GM19240 (cell line): ENCODE results near the gene GOLGA6L7.
"Not testable (repeated sequence)": the region's sequence is repeated elsewhere in the genome, so short reads cannot be mapped to it uniquely, and the experiment has no call there.

Experiments
- DNase-seq: peaks from one replicate; pipeline ENCODE4 v3.0.0; 2011; ENCODE audit warnings: low spot score; ENCODE audit not compliant: insufficient read length

The GOLGA6L7 gene, protein sequence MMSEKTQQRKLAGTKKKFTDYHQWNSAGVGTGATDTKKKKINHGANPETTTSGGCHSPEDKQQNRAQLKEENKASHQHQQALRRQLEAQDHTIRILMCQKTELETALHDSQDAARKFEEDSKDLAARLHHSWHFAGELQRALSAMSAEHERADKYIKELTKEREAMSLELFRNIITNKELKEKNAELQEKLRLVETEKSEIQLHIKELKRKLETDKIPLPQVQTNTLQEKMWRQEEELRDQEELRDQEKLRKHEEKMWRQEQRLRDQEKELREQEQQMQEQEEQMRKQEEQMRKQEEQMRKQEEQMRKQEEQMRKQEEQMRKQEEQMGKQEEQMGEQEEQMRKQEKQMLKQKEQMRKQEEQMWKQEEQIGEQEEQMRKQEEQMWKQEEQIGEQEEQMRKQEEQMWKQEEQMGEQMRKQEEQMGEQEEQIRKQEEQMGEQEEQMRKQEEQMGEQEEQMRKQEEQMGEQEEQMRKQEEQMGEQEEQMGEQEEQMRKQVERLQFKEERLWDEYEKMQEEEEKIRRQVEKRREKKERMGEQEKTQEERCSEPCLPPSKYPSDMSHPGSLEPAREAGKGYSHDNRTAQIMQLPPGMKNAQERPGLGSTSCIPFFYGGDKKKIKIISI

DNA sequence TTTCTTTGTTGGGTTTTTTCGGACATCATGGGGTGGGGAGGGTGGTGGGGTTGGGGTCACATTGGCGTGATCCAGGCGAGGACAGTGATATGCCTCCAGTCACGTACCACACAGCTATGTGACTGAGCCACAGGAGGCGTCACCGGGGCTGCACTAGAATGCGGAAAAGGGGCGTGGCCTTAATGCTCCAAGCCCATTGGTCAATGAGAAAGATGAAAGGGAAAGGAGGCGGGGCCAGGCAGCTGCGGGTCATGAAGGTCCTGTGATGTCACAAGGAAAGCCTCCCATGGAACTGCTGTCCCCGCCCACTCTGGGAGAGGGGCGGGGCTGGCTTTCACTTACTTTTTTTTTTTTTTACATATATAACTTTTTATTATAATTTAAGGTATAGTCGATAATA is at the start of gene GOLGA6L7:
TSS of gene GOLGA6L7 (minus strand) at position 124 of the 400 bp plus-strand sequence. CDS start at position 29, 95 bp downstream.
- not testable (repeated sequence) for DNase-seq

DNA sequence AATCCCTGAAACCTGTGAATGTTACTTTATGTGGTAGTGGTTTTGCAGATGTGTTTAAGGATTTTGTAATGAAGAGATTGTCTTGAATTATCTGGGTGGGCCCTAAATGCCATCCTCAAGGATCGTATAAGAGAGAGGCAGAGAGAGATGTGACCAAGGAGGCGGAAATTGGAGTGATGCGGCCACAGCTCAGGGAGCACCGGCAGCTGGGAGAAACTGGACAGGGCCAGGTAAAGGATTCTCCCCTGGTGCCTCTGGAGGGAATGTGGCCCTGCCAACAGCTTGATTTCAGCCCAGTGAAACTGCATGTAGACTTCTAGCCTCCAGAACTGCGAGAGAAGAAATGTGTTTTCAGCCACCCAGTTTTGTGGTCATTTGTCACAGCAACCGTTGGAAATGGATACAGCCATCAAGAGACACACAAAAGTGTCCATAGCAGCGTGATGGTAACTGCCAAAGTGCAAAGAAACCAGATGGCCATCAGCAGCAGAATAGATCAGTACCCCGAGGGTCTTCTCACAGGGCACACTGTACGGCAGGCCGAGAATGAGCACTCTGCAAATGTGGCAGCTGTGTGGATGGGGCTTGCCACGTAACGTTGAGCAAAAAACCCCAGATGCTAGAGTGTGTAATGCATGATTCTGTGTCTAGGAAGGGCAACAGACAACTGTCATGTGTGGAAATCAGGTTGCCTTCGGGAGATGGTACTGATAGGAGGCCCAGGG is 49.6 kb upstream of the GOLGA6L7 start:
- no peak for DNase-seq

DNA sequence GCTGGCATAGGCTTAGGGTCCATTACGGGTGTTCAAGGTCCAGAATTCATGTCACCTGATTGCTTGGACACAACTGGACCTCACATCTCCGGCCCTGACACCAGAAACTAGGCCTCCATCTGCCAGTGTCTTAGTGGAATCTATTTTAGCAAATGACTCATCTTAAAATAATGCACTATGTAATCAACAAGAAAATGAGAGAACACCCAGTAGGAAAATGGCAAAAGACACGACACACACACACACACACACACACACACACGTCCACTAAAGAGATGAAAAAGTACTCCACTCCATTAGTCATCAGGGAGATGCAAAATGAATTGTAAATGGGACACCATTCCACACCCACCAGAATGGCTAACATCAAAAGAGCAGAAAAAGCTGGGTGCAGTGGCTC is 48.5 kb upstream of the GOLGA6L7 start:
- no peak for DNase-seq

DNA sequence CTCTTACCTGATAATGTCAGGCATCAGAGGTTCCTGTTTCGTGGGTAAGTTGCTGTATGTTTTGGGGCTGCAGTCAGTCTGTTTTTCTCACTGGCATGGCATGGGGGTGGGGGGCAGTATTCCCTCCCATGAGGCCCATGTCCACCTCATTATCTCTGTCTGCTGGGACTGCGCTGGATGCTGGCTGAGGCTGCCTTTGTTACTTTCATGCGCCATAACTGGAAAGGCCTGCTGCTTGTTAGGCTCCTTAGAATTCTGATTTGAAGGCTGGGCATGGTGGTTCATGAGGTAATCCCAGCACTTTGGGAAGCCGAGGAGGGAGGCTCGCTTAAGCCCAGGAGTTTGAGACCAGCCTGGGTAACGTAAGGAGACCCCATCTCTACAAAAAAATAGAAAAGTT is 47.1 kb upstream of the GOLGA6L7 start:
- DNase-seq, result no peak

DNA sequence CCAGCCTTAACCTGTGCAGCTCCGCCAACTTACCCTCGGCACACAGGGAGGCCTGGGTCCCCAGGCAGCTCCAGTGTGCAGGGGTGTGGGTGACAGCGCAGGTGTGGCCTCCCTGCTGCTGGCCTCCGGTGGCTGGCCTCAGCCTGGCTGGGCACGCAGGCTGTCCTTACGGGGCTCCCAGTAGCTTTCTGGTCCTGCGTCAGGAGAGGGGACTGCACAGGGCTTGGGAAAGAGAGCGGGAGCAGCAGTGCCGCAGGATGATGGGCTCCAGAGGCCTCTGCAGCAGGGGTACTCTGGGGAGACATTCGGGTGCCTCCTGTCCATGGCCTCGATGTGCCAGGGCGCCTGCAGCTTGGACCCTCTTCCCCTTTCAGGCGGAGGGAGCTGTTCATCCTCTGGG is 46.7 kb upstream of the GOLGA6L7 start:
- DNase-seq, result no peak

DNA sequence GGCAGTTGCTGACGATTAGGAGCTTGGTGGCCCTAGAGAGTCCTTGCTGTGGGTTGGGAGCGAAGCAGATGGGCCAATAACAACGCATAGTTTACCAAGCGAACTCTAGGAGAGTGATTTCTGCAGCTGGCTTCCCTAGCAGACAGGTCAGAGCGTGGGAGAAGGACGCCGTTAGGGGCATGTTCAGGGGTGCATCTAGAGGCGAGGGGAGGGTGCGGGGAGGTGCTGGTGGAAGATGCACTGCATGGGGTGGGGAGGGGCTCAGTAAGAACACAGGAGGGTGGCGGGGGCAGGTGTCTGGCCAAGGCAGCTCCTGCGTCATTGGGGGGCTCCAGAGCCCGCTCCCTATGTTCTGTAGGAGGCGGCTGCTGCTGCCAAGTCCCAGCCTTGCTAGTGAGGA is 46.2 kb upstream of the GOLGA6L7 start:
- no peak for DNase-seq

DNA sequence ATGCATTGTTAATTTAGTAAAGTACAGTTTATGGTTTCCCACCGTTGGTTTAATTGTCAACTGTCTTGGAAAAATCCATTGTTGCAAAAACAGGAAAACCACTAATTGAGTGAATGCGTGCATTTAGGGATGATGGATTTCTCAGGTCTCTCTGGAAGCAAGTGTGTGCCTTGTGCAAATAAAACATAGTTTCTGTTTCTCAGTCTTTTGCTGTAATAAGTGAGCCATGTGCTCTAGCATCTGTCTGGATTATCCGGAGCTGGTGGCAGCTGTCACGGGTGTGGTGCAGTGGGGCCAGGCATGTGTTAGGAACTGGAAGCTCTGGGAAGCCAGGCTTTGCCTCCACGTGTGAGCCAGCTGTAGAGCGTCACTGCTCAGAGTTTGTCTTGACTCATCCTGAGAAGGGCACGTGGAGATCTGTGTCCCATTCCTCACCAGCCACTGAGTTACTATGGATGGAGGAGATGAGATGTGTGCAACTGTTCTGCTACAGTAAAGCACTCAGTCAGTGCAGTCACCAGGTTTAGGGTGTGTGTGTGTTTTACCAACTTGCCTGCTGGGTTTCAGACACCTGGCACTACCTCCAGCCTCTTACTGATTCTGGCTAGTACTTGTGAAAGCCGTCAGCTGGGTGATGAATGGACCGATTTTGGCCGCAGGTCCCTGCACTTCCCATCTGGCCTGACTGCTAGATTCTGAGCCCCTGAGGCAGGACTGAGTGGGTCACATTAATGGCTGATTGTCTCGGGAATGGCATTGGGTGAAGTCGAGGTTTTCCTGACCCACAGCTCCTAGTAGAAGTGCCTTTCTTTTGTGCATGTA is 44.6 kb upstream of the GOLGA6L7 start:
- no peak for DNase-seq

DNA sequence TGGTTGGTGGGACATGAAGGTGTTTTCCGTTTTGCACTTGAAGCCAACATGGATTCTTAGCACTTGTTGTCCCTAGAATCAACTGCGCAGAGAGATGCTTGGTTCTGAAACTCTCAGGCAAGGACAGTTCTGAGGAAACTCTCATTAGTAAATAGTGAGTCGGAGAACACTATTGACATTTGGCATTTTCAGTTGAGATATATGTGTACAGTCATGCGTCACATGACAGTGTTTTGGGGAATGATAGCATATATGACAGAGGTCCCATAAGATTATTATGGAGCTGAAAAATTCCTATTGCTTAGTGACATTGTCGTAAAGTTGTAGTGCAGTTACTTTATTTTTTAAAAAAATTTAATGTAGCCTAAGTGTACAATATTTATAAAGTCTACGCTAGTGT is 43.1 kb upstream of the GOLGA6L7 start:
- DNase-seq, result no peak

DNA sequence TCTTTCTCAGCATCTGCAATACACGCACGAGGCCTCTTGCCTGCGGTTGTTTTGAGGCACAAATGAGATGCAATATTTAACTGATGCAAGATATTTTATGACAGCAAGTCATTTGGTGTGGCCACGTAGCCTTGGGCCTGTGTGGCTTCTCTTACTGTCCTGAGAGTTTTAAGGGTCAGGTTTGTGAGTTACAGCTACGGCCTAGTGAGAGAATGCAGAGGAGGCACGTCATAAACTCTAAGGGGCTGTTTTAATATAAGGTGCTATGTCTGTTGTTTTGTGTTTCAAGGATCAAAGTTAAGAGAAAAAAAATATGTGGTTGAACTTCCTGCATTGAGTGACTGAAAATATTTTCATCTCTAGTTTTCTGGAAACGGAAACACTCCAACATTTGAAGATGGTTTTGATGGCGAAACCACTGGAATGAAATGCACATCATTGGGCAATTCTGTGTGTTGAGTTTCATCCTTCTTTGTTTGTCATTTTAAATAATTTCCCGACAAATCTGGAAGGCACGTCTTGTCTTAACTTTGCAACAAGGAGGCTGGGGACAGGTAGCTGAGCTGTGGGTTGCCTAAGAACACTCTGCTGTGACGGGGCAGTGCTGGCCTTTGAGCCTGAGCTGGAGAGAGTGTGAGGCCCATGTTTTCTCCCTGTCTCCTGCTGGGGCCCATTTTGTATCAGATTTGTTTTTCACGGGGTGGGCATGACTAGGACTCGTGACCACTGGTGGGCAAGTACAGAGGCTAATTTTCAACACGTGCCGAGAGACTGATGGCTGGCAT is 42.5 kb upstream of the GOLGA6L7 start:
- no peak for DNase-seq

DNA sequence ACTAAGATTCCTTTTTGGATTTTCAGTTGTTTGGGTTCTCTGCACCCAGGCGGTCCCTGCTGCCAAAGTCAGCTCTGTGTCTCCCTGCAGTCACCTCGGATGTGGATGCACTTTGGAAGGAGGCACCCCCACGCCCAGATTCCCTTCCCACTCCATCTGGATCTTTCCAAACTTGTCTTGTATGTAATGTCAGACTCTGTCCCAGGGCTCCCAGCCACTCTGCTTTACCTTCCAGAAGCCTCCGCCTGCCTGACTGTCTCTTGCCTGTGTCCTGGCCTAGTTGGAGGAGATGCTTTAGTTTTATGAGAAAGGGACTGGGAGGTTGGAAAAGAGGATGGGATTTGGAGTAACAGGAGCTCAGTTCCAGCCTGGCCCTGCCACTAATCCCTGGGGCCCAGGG is 41.8 kb upstream of the GOLGA6L7 start:
- not testable (repeated sequence) for DNase-seq

DNA sequence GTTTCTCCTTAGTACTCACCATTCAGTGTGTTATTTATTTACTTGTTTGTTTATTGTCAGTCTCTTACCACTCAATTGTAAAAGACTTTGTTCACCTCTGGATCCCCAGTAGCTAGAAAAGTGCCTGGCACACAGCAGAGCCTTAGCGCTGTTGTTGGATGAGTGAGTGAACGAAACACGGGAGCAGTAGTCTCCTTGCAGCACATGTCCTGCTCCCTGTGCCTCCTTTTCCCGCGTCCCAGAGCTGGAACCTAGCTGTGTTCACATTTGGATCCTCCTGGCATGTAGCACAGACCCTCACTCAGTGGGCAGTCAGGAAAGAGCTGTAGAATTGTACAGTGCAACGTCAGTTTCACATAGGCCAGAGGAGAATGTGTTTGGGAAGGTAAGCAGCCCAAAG is 41.4 kb upstream of the GOLGA6L7 start:
- not testable (repeated sequence) for DNase-seq

DNA sequence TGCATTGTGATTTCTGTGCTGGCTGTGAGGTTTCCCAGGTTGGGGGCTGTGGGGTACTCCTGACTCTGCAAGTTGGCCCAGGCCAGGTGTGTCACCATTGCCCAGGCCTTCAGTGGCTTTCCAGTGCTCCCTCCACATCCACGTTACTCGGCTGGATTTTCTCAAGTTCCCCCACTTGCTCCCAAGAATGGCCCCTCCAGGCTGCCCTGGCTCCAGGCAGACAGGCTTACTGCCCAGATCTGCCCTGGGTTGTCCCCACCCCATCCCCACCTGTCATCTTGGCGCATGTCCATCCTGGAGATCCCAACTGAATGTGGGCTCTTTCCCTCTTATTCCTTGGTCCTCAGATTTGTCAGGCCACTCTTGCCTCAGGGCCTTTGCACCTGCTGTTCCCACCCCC is 40.9 kb upstream of the GOLGA6L7 start:
- no peak for DNase-seq

DNA sequence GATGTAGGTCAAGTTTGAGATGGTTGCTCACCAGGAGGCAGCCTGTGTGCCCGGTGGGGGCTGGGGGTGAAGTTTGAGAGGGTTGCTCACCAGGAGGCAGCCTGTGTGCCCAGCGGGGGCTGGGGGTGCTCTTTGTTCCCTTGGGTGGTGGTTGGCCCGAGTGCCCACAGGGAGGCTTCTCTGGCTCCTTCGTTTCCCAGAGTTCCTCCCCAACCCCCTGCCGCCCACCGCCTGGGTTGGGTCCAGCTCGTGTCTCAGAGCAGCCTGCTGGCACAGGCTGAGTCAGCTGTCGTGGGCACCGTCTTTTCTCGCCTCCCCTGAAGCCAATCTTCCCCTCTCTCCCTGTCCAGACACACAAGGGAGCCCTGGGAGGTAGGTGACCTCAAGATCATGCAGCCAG is 40.5 kb upstream of the GOLGA6L7 start:
- DNase-seq, result no peak

DNA sequence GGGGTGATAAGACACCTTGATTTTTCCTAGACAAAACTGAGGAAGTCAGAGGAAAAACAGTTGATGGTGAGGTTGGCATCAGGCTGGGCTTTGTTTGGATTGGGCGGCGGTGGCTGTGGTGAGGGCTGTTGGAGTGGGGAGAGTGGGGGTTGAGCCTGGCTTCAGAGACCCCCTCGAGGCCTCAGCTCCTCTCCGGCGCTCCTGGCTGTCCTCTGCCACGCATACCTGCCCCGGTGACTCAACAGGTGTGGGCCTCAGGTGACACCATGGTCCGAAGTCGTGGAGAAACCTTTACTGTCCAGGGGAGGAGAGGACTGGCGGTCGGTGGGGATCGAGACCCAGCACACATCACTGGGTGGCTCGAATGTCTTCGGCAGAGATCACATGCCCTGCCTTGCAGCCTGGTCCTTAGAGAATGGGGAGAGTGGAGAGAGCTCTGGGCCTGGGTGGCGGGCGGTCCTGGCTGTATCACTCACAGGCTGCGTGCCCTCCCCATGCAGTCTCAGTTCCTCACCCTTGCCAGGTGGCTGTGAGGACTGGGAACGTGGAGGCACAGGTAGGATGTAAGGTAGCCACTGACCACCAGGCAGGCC is 40.0 kb upstream of the GOLGA6L7 start:
- DNase-seq, result no peak

DNA sequence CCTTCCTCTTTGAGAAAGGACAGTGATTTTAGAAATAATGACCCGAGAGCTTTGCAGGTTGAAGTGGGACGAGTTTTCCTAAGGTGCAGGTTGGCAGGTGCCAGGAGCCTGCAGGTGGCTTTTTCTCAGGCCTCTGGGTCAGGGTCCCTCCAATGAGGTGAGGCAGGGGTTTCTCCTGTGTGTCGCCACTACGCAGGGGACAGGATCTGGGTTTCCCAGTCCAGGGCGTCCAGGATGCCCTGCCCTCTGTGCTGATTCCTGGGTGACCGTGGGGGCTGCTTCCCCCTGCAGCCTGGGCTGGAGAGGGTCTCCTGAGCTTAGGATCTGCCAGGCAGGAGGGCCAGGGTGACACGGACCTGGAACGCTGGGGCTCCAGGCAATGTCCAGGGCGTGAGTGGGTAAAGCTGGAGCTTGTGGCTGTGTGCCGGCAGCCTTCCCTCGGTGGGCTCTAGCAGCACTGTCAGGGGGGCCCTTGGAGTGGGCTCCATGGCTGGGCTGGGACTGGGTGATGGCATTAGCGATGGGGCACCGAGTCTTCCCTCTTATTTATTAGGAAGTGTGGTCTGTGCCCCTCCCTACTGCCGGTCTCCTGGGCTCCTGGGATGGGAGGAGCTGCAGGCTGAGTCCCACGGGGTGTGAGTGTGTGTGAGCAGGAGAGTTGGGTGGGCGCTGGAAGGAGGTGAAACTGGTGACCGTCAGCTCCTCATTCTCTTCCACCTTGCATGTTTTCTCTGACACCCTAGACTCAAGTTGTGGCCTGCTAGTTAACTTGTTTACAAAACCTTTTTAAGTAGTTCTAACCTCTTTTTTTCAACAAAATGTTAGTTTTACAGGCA is 39.1 kb upstream of the GOLGA6L7 start:
- no peak for DNase-seq

DNA sequence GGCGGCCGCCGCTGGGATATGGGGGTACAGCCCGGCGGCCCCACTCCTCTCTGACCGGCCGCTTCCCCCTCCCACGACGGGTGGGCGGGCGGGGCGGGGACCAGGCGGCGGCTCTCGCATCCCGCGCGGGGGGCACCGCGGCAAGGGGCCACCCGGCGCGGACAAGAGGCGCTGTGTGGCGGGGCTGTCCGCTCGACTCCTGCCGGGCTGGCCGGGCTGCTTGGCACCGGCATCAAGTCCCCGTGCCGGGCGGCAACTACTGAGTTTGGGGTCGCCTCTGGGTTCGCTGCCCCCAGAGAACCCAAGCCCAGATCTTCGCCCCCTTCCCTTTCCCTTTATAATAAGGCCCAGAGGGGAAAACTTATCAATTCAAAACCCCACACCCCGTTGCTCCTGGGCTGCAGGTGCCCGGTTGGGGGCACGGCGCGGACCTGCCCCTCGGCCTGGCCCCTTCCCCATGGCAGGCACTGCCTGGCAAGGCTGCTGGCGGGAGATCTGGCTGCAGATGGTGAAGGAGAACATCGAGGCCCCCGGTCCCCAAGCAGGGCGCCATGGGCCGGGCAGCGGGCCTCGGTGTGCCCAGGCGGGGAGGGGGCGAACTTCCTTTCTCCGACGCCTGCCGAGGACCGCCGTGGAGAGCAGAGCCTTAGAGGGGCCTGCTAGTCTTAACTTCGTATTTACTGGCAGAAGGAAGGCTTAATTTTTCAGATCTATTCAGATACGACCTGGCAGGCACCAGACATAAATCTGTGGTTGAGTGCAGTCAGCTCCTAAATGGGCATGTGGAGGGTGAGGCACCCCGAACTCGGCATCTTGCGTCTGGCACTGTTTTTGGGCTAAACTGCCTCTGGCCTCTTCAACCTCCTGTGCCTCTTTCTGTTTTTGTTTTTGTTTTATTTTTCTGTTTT is 38.2 kb upstream of the GOLGA6L7 start:
- no peak for DNase-seq

DNA sequence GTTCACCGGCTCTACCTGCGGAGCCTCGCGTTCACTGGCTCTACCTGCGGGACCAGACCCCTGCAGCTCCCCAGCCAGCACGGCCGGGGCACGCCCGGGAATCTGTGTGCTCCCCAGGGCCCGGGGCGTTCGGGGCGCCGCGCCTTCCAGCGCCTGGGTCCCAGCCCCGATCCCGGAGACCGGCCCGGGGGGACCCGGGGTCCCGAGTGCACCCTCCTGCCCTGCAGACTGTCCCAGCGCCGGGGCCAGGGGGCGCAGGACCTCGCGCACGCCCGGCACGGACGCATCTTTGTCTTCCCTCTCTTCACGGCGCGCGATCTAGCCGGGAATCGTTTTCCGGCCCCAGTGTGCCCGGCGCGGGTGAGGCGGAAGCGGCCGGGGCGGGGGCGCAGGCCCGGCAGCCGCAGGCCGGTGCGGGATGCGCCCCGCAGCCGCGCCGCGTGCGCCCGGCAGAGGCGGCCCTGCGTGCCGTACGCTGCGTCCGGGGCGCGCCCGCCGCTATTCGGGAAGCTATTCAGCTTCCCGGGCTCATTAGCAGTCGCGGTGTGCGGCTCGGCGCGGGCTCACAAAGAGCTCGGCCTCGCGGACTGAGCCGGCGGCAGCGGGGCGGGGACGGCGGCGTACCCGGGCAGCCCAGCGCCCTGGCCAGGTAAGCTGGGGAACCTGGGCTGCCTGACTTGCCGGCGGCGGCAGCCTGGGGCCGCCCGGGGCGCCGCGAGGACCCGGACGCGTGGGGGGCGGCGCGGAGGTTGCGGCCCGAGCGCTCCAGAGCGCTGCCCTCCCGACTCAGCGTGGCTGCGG is 37.4 kb upstream of the GOLGA6L7 start, which contains the start of gene APBA2:
TSS of gene APBA2 (plus strand) at position 345 of the 801 bp plus-strand sequence. CDS start 167,911 bp downstream, outside the sequence.
- DNase-seq, result no peak
